ENCODE results near the gene ZFAND3.

- no peak for TF ChIP-seq EZH2 (IDR thresholded peaks at IDR 0.05; ENCODE audit: low read length, unreplicated experiment)
- TF ChIP-seq, protein P1, sequence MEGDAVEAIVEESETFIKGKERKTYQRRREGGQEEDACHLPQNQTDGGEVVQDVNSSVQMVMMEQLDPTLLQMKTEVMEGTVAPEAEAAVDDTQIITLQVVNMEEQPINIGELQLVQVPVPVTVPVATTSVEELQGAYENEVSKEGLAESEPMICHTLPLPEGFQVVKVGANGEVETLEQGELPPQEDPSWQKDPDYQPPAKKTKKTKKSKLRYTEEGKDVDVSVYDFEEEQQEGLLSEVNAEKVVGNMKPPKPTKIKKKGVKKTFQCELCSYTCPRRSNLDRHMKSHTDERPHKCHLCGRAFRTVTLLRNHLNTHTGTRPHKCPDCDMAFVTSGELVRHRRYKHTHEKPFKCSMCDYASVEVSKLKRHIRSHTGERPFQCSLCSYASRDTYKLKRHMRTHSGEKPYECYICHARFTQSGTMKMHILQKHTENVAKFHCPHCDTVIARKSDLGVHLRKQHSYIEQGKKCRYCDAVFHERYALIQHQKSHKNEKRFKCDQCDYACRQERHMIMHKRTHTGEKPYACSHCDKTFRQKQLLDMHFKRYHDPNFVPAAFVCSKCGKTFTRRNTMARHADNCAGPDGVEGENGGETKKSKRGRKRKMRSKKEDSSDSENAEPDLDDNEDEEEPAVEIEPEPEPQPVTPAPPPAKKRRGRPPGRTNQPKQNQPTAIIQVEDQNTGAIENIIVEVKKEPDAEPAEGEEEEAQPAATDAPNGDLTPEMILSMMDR (conservative IDR thresholded peaks at IDR 0.05; ENCODE audit: low read depth, low read length) = no peak
These were observed 91.5 kb downstream of the ZFAND3 start for GRCh38 chr6:37910998-37911397.

Data from PC-3 (cell line).